ENCODE data around the gene STX8. TPM values are rescaled to one million over a fixed set of nuclear protein-coding genes. Genes with fewer than 3 reads are reported as not detected.

The STX8 gene
- total and polyA plus RNA-seq, 5 experiments from 2014 or later, result 38.2 to 167 (median 114) TPM

- Mint-ChIP-seq H3K27ac (no peak overlapping the region), H3K36me3 (peaks cover 11 to 16% (median 16%) of the 10 kb centered on the region in 3 donors), H3K4me1 (peaks cover 0 to 5% (median 0%) of the 10 kb centered on the region in 4 donors), H3K9me3 (peaks cover under 1 to 11% (median 3%) of the 10 kb centered on the region in 9 donors), H3K27me3 (no peaks in the 10 kb centered on the region), H3K4me3 (no peak overlapping the region)
- POLR2A ChIA-PET, result no interaction called here
- no peak for DNase-seq
- ATAC-seq, result no peak
Observed at GRCh38 chr17:9313346-9313745, 262.3 kb downstream of the STX8 start.

GRCh38 chr17:9309216-9309615 is 266.4 kb downstream of the STX8 start:
- POLR2A ChIA-PET, result no interaction called here
- H3K27ac Mint-ChIP-seq, result no peak overlapping the region
- no peak overlapping the region for H3K4me3 Mint-ChIP-seq
- H3K4me1 Mint-ChIP-seq, result peaks cover 0 to 5% (median under 1%) of the 10 kb centered on the region in 4 donors
- peaks cover 0 to 12% (median 6%) of the 10 kb centered on the region in 3 donors for H3K36me3 Mint-ChIP-seq
- no peak for ATAC-seq
- H3K27me3 Mint-ChIP-seq, result no peaks in the 10 kb centered on the region
- no peak for DNase-seq
- H3K9me3 Mint-ChIP-seq, result no peaks in the 10 kb centered on the region

- Mint-ChIP-seq H3K4me1 (peaks cover 0 to 2% (median under 1%) of the 10 kb centered on the region in 4 donors), H3K4me3 (no peak overlapping the region), H3K9me3 (no peaks in the 10 kb centered on the region), H3K27me3 (no peaks in the 10 kb centered on the region), H3K27ac (no peak overlapping the region), H3K36me3 (peaks cover 0 to 12% (median 3%) of the 10 kb centered on the region in 3 donors)
- POLR2A ChIA-PET, result no interaction called here
- ATAC-seq (no peak), DNase-seq (no peak)
Observed at GRCh38 chr17:9308069-9308468, 267.6 kb downstream of the STX8 start.

- ATAC-seq, result no peak
- POLR2A ChIA-PET, result no interaction called here
- Mint-ChIP-seq H3K36me3 (peaks cover 0 to 8% (median 2%) of the 10 kb centered on the region in 3 donors), H3K4me3 (no peak overlapping the region), H3K4me1 (peaks cover 0 to 3% (median 2%) of the 10 kb centered on the region in 4 donors), H3K27ac (no peak overlapping the region), H3K27me3 (no peaks in the 10 kb centered on the region), H3K9me3 (no peaks in the 10 kb centered on the region)
- no peak for DNase-seq
Observed at GRCh38 chr17:9307313-9307998, 268.2 kb downstream of the STX8 start.

- H3K4me3 Mint-ChIP-seq, result no peak overlapping the region
- H3K9me3 Mint-ChIP-seq, result no peaks in the 10 kb centered on the region
- POLR2A ChIA-PET, result no interaction called here
- no peaks in the 10 kb centered on the region for H3K27me3 Mint-ChIP-seq
- H3K27ac Mint-ChIP-seq, result no peak overlapping the region
- H3K4me1 Mint-ChIP-seq, result peaks cover 0 to 10% (median 2%) of the 10 kb centered on the region in 4 donors
- no peak for DNase-seq
- H3K36me3 Mint-ChIP-seq, result peaks cover 0 to 5% (median 0%) of the 10 kb centered on the region in 3 donors
- no peak for ATAC-seq
Observed at GRCh38 chr17:9306086-9306485, 269.5 kb downstream of the STX8 start.

GRCh38 chr17:9299695-9300094 is 275.9 kb downstream of the STX8 start:
- DNase-seq (no peak), ATAC-seq (no peak)
- Mint-ChIP-seq H3K9me3 (no peaks in the 10 kb centered on the region), H3K27ac (no peak overlapping the region), H3K4me1 (peaks cover 0 to 15% (median 1%) of the 10 kb centered on the region in 4 donors), H3K4me3 (no peak overlapping the region), H3K36me3 (no peaks in the 10 kb centered on the region), H3K27me3 (no peaks in the 10 kb centered on the region)
- POLR2A ChIA-PET, result no interaction called here

GRCh38 chr17:9298776-9299295 is 276.8 kb downstream of the STX8 start:
- DNase-seq, result no peak
- Mint-ChIP-seq H3K4me3 (no peak overlapping the region), H3K27ac (no peak overlapping the region), H3K4me1 (peaks cover 0 to 20% (median 1%) of the 10 kb centered on the region in 4 donors), H3K36me3 (no peaks in the 10 kb centered on the region), H3K9me3 (no peaks in the 10 kb centered on the region), H3K27me3 (no peaks in the 10 kb centered on the region)
- ATAC-seq, result no peak
- POLR2A ChIA-PET, result no interaction called here

- H3K27me3 Mint-ChIP-seq, result no peaks in the 10 kb centered on the region
- H3K36me3 Mint-ChIP-seq, result no peaks in the 10 kb centered on the region
- ATAC-seq (no peak), DNase-seq (no peak)
- peaks cover 0 to 20% (median 1%) of the 10 kb centered on the region in 4 donors for H3K4me1 Mint-ChIP-seq
- H3K9me3 Mint-ChIP-seq, result no peaks in the 10 kb centered on the region
- no peak overlapping the region for H3K4me3 Mint-ChIP-seq
- POLR2A ChIA-PET, result no interaction called here
- H3K27ac Mint-ChIP-seq, result no peak overlapping the region
Observed at GRCh38 chr17:9298135-9298534, 277.5 kb downstream of the STX8 start.

- no peaks in the 10 kb centered on the region for H3K9me3 Mint-ChIP-seq
- H3K27me3 Mint-ChIP-seq, result no peaks in the 10 kb centered on the region
- no peak overlapping the region for H3K27ac Mint-ChIP-seq
- POLR2A ChIA-PET, result no interaction called here
- H3K4me3 Mint-ChIP-seq, result no peak overlapping the region
- H3K36me3 Mint-ChIP-seq, result no peaks in the 10 kb centered on the region
- H3K4me1 Mint-ChIP-seq, result peaks cover 11 to 25% (median 24%) of the 10 kb centered on the region in 4 donors
- ATAC-seq (no peak), DNase-seq (no peak)
Observed at GRCh38 chr17:9294661-9295210, 280.9 kb downstream of the STX8 start.

GRCh38 chr17:9292561-9292941 is 283.1 kb downstream of the STX8 start:
- peak overlapping the region in 5 of 10 donors; percentile 16 to 83 (median 28) for H3K27ac Mint-ChIP-seq
- no peak for ATAC-seq

GRCh38 chr17:9291912-9292560 is 283.6 kb downstream of the STX8 start:
- POLR2A ChIA-PET, result no interaction called here
- H3K4me3 Mint-ChIP-seq, result no peak overlapping the region
- no peaks in the 10 kb centered on the region for H3K9me3 Mint-ChIP-seq
- H3K4me1 Mint-ChIP-seq, result peaks cover 17 to 37% (median 31%) of the 10 kb centered on the region in 4 donors
- DNase-seq, result peak in 7 of 10 donors; percentile 1 to 36 (median 10)
- peak overlapping the region in 4 of 10 donors; percentile 22 to 80 (median 36) for H3K27ac Mint-ChIP-seq
- H3K36me3 Mint-ChIP-seq, result no peaks in the 10 kb centered on the region
- H3K27me3 Mint-ChIP-seq, result no peaks in the 10 kb centered on the region
- ATAC-seq, result peak; percentile 74 to 75

More at GRCh38 chr17:9292561-9292941, 283.1 kb downstream of the STX8 start:
- Mint-ChIP-seq H3K4me3 (no peak overlapping the region), H3K27me3 (no peaks in the 10 kb centered on the region), H3K9me3 (no peaks in the 10 kb centered on the region), H3K4me1 (peaks cover 15 to 37% (median 31%) of the 10 kb centered on the region in 4 donors), H3K36me3 (no peaks in the 10 kb centered on the region)
- POLR2A ChIA-PET, result no interaction called here
- no peak for DNase-seq

- Mint-ChIP-seq H3K4me1 (peaks cover 18 to 37% (median 31%) of the 10 kb centered on the region in 4 donors), H3K27me3 (no peaks in the 10 kb centered on the region), H3K27ac (peak overlapping the region in 7 of 10 donors; percentile 29 to 86 (median 54)), H3K4me3 (peak overlapping the region in 4 of 10 donors; percentile 13 to 39 (median 20)), H3K9me3 (no peaks in the 10 kb centered on the region), H3K36me3 (no peaks in the 10 kb centered on the region)
- ATAC-seq (no peak), DNase-seq (no peak)
- POLR2A ChIA-PET, result no interaction called here
Observed at GRCh38 chr17:9290226-9290613, 285.4 kb downstream of the STX8 start.

GRCh38 chr17:9287306-9287705 is 288.3 kb downstream of the STX8 start:
- Mint-ChIP-seq H3K36me3 (peaks cover 0 to 5% (median 0%) of the 10 kb centered on the region in 3 donors), H3K4me1 (peaks cover 17 to 29% (median 24%) of the 10 kb centered on the region in 4 donors), H3K4me3 (peak overlapping the region in 1 of 10 donors; percentile 20), H3K27me3 (no peaks in the 10 kb centered on the region), H3K27ac (peak overlapping the region in 1 of 10 donors; percentile 50), H3K9me3 (no peaks in the 10 kb centered on the region)
- DNase-seq, result no peak
- POLR2A ChIA-PET, result no interaction called here
- no peak for ATAC-seq

Measured in naive thymus-derived CD8-positive, alpha-beta T cell (primary cell).